ENCODE results near the gene SAC3D1. TPM values are rescaled to one million over a fixed set of nuclear protein-coding genes. Genes with fewer than 3 reads are reported as not detected.

The SAC3D1 gene
- total RNA-seq, 1 donor from 2014 or later, result 5.6 TPM

- intact Hi-C loops (cut with micrococcal nuclease), result no loop called here
- no peak for DNase-seq
These were observed 527 bp upstream of the SAC3D1 start for GRCh38 chr11:65040520-65040846.

DNA sequence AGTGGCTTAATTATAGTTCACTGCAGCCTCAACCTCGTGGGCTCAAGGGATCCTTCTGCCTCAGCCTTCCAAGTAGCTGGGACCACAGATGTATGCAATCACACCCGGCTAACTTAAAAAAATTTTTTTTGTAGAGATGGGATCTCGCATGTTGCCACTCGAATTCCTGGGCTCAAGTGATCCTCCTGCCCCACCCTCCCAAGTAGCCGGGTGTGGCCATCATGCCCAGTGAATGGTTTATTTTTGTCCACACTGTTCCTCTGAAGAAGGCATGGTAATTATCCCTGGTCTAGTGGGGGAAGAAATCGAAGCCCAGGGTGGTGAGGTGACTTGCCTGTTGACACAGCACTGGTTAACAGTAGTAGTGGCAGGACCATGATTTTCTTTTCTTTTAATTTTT is 1.9 kb downstream of the SAC3D1 start:
- TF ChIP-seq CTCF (IDR thresholded peaks at IDR 0.05; ENCODE audit: borderline replicate concordance), result no peak

More at GRCh38 chr11:65040520-65040846, 527 bp upstream of the SAC3D1 start:
- TF ChIP-seq CTCF (IDR thresholded peaks at IDR 0.05; ENCODE audit: borderline replicate concordance), result no peak
- Histone ChIP-seq H3K4me1 (peaks cover 49% of the 10 kb centered on the region), H3K4me3 (peak overlapping the region; percentile 96), H3K27me3 (ENCODE audit: low read depth) (no peaks in the 10 kb centered on the region), H3K27ac (replicated peaks) (peak overlapping the region; percentile 98), H3K9me3 (replicated peaks) (no peaks in the 10 kb centered on the region), H3K36me3 (peaks cover 54% of the 10 kb centered on the region)

GRCh38 chr11:65043881-65044501 is 3.0 kb downstream of the SAC3D1 start:
- H3K9me3 ChIP-seq (replicated peaks), result no peaks in the 10 kb centered on the region
- peak; percentile 48 for DNase-seq
- TF ChIP-seq CTCF (IDR thresholded peaks at IDR 0.05; ENCODE audit: borderline replicate concordance), result no peak
- H3K36me3 ChIP-seq, result peaks cover 21% of the 10 kb centered on the region
- peak overlapping the region; percentile 39 for H3K27ac ChIP-seq (replicated peaks)
- peaks cover 61% of the 10 kb centered on the region for H3K4me1 ChIP-seq
- peaks cover 8% of the 10 kb centered on the region for H3K27me3 ChIP-seq (ENCODE audit: low read depth)
- intact Hi-C loops (cut with micrococcal nuclease), result no loop called here
- H3K4me3 ChIP-seq, result no peak overlapping the region

More for the DNA sequence above, 1.9 kb downstream of the SAC3D1 start:
- Histone ChIP-seq H3K27ac (replicated peaks) (no peak overlapping the region), H3K36me3 (peaks cover 30% of the 10 kb centered on the region), H3K4me3 (no peak overlapping the region), H3K9me3 (replicated peaks) (no peaks in the 10 kb centered on the region), H3K27me3 (ENCODE audit: low read depth) (peaks cover 8% of the 10 kb centered on the region), H3K4me1 (peaks cover 56% of the 10 kb centered on the region)
- intact Hi-C loops (cut with micrococcal nuclease), result no loop called here
- DNase-seq, result no peak

- Histone ChIP-seq H3K4me3 (no peak overlapping the region), H3K36me3 (peaks cover 14% of the 10 kb centered on the region), H3K27ac (replicated peaks) (no peak overlapping the region), H3K27me3 (ENCODE audit: low read depth) (peaks cover 8% of the 10 kb centered on the region), H3K9me3 (replicated peaks) (no peaks in the 10 kb centered on the region), H3K4me1 (peaks cover 60% of the 10 kb centered on the region)
- intact Hi-C loops (cut with micrococcal nuclease), result no loop called here
- no peak for DNase-seq
- no peak for TF ChIP-seq CTCF (IDR thresholded peaks at IDR 0.05; ENCODE audit: borderline replicate concordance)
These were observed 4.1 kb downstream of the SAC3D1 start for GRCh38 chr11:65045061-65045460.

DNA sequence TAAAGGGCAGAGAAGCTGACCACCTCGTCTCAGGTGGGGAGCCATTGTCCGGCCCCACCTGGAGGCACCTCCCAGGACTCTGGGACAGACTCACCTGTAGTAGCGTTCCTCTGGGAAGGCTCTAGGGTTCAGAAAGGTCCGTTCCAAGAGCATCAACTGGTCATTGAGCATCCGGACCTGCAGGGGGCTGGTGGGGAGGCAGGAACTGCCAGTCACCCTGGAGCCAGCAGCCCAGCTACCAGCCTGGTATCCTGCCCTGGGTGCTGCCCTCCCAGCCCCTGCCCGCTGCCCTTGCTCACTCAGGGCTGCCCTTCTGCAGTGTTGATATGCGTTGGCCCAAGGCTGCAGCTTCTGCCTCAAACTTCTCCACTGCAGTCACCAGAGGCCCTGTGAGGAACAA is 4.7 kb downstream of the SAC3D1 start:
- TF ChIP-seq CTCF (IDR thresholded peaks at IDR 0.05; ENCODE audit: borderline replicate concordance), result no peak
- Histone ChIP-seq H3K36me3 (peaks cover 13% of the 10 kb centered on the region), H3K9me3 (replicated peaks) (no peaks in the 10 kb centered on the region), H3K4me1 (peaks cover 53% of the 10 kb centered on the region), H3K27me3 (ENCODE audit: low read depth) (peaks cover 8% of the 10 kb centered on the region), H3K27ac (replicated peaks) (no peak overlapping the region), H3K4me3 (no peak overlapping the region)
- intact Hi-C loops (cut with micrococcal nuclease), result no loop called here
- no peak for DNase-seq
